HL-60/S4 treated with retinoic acid at 250 ng/mL for 4 days and 3 days (cell line): ENCODE measurements around the gene PCDH9.

Source experiments
- in situ Hi-C: fragments of 300-500 bp; cut with MboI; formaldehyde crosslinking; loops from 2 replicates; pipeline ENCODE4 v1.7.0; 2022; ENCODE audit warnings: low sequenced_read_pairs

Gene PCDH9

GRCh38 chr13:67229481-67230403 is at the start of gene PCDH9:
Gene PCDH9 (minus strand): TSS chr13:67230336. CDS start chr13:67228440, 1,896 bp downstream.
- in situ Hi-C loops: no loop called here

DNA sequence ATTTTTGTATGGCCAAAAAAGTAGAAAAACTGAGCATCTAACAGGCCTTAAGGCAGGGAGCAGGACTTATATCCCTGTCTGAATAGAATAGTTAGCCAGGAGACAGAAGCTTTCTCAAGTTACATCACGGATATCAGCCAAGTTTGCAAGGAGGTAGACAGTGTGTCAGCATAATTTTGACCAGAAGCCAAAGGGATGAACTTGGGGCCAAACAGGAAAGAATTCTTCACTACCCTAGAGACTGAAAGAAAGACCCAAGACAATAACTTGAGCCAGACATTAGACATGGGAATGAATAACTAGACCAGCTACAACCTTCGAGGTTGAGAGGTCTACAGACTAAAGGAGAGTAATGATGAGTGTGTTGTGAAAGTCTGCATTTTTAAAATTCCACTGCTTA is 48.1 kb upstream of the PCDH9 start:
- in situ Hi-C loops: no loop called here

GRCh38 chr13:67277581-67277980 is 47.4 kb upstream of the PCDH9 start:
- in situ Hi-C loops: no loop called here

DNA sequence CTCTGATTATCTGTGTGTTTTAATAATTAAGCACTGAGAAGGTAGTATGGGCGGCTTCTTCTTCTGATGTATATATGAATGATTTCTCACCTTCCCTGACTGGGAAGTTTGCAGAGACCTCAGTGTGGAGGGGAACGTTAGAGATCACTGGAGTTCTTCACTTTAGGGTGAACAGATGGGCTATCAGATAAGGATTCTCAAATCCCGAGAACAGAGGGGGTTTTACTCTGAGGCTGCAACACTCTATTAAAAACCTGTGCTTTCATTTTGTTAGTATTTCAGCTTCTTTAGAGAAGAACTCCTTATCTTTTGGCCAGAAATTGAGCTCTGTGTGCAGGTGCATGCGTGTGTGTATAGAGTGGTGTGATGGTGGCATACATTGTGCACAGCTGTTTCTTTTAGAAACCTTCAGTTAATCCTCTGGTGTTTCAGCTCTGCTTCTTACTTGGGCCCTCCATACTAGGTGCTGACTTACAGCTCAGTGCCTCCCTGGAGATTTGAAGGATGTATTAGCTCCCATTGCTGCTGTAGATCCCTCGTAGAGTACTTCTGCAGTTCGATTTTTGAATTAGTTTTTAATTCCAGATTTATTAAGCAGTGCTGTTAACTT is 45.3 kb upstream of the PCDH9 start:
- in situ Hi-C loops: no loop called here

DNA sequence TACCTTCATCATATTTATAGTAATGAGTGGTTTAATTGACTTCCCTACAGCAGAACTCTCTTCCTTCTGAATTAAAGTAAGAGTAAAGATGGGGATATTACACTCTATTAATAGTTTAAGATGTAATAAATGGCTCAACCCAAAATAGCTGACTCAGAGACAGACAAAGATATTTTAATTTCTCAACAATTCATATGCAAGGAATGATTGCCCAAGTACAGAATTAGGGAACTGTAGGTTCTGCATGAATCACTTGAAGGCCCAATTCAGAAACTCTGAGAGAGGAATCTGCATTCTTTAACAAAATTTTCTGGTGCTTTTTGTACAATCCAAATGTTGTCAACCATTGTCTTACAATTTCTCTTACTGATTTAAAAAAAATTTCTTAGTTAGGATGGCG is 42.9 kb upstream of the PCDH9 start:
- in situ Hi-C loops: no loop called here

DNA sequence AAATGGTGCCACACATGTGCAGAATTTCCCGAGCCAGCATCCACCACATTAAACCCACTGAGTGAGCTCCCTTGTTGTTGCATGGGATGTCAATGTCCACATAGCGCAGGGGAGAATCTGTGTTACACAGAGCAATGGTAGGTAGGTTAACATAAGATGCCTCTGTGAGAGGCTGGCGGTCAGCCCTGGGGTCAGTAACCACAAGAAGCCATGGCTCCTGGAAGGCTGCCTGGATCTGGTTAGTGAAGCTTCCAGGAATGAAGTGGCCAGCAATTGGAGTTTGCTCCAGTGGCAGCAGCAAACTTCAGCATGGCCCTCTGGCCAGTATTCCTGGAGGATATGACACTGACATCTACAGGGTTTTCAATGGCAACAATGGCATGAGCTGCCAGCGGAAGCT is 37.0 kb upstream of the PCDH9 start:
- in situ Hi-C loops: no loop called here

DNA sequence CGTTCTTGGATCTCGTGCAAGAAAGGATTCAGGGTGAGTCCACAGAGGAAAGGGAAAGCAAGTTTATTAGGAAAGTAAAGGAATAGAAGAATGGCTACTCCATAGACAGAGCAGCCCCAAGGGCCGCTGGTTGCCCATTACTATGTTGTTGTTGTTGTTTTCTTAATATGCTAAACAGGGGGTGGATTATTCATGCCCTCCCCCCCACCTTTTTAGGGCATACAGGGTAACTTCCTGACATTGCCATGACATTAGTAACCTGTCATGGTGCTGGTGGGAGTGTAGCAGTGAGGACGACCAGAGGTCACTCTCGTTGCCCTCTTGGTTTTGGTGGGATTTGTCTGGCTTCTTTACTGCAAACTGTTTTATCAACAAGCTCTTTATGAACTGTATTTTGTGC is 29.1 kb upstream of the PCDH9 start:
- in situ Hi-C loops: no loop called here

GRCh38 chr13:67258482-67258881 is 28.3 kb upstream of the PCDH9 start:
- in situ Hi-C loops: no loop called here

DNA sequence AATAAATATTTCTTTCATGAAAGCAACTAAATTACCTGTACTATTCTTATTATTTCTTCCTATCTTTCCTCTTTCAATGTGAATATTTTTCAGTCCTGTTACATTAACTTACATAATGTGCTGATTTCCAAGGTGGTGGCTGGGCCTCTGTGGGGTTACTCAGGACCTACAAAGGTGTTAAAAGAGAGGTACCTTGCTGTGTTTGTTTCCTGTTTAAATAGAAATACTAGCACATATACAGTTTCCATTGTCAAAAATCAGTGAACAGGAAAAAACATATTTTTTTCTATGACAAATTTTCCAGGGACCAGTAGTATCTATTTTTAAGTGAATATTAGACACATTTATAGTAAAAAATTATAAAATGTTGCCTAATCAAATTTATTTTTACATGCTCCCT is 8.7 kb upstream of the PCDH9 start:
- in situ Hi-C loops: no loop called here

- in situ Hi-C loops: no loop called here
Observed at GRCh38 chr13:67238277-67238859, 8.2 kb upstream of the PCDH9 start.

DNA sequence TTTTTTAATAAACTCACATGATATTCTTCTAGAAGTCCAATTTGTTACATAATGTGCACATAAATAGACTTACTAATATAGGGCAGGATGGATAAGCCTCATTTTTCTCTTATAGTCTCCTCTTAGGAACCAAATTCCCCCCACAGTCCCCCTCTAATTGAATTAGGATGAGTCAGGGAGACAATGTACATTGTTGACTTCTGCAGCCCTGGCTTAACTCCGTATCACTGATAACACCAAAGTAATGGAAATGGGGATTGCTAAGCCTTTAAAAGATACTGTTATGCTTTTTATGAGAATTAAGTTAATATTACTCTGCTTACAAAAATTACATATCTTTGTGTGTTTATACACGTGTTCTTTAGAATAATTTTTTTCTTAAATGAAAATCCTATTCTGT is 5.1 kb upstream of the PCDH9 start:
- in situ Hi-C loops: no loop called here

DNA sequence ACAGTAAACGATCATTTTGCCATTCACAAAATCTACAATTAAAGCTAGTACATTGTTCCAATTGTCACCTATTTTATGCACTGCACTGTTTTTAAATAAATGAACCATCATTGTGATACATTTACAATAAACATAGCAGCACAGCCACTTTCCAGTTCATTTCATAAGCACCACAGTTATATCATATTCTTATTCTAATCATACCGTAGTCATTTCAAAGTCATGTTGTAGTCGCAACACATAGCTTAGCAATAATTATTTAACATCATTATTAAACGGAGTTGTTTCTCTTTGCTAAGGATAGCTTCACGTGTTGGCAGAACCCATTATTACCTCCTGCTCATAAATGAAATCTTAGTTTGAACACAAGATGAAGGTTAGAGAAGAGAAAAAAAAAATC is 2.2 kb upstream of the PCDH9 start:
- in situ Hi-C loops: no loop called here

DNA sequence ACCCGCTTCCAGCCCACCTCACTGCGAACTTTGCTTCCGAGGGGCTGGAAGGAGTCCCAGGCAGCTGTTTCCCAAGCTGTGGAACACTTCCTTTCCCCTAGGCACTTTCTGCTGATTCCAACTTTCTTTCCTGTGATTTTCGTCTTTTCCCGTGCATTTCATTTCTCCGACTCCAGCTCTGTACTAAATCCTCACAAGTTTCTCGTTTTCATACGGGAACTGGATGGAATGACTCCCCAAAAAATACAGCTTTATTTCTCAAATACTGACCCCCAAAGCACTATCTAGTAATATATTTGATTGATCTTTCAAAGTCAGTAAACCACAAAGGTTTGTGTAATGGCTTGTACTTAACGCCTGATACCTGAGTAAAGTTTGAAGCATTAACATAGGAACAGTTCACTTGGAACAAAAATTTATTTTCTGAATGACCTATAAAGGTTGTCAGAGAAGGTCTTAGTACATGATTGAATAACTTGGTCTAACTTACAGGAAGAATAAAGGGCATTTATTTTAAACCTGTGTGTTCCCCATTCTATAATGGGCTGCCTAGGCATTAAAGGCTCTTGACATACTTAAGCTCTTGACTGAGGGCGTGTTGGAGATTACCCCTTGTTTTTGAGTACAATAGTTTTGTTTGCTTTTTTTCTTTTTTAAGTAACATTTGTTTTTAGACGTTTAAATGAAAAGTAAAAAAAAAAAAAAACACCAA is 1.3 kb upstream of the PCDH9 start:
- in situ Hi-C loops: no loop called here

GRCh38 chr13:67230404-67231288 is 510 bp upstream of the PCDH9 start:
- in situ Hi-C loops: no loop called here

DNA sequence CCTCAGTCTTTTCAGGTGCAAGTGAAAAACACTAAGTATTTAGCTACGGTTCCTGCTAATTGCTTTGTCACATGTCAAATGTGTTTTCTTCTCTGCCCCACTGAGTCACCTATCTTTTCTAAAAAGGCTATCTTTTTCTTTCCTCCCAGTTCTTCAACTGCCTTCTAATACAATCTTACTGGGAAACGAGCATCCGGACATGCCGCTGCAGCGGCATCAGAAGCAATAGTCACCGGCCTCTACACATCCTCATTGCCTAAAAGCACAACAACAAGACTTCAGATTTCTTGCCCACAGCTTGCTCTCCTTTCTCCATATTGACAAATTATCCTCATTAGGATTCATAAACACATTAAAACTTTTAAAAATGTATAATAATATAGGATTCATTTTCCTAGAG is 1.2 kb downstream of the PCDH9 start:
- in situ Hi-C loops: no loop called here

DNA sequence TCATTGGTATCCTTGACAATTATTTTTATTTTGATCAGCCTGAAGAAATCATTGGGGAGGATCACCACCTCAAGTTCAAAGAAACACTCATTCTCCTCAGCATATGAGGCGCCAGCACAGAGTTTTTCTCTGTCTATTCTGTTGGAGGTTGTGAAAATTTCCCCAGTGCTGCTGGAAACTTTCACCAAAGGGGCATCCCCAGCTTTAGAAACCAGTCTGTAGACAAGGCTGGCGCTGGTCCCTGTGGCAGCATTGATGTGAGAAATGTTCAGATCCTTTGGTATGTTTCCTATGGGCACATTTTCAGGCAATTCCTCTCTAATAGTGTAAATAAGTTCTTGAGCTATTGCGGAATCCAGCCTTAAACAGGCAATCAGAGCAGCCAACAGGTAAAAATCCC is 2.1 kb downstream of the PCDH9 start:
- in situ Hi-C loops: no loop called here

GRCh38 chr13:67227131-67227983 is 2.8 kb downstream of the PCDH9 start:
- in situ Hi-C loops: no loop called here

DNA sequence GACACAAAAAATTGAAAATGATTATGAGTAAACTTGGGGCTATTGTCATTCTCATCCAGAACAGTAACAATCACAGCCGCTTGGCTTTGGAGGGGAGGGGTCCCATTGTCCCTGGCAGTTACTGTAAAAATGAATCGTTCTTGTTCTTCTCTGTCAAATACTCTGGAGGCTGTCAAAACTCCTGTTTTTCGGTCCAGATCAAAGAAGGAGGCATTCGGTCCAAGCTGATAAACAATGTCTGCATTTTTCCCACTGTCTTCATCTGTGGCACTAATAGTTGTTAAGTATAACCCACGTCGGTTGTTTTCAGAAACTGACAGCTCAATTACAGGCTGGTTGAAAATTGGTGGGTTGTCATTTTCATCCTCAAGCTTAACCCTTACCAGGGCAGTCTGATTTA is 3.4 kb downstream of the PCDH9 start:
- in situ Hi-C loops: no loop called here
